Measurements from ENCODE around the gene ZEB2.

The ZEB2 gene

DNA sequence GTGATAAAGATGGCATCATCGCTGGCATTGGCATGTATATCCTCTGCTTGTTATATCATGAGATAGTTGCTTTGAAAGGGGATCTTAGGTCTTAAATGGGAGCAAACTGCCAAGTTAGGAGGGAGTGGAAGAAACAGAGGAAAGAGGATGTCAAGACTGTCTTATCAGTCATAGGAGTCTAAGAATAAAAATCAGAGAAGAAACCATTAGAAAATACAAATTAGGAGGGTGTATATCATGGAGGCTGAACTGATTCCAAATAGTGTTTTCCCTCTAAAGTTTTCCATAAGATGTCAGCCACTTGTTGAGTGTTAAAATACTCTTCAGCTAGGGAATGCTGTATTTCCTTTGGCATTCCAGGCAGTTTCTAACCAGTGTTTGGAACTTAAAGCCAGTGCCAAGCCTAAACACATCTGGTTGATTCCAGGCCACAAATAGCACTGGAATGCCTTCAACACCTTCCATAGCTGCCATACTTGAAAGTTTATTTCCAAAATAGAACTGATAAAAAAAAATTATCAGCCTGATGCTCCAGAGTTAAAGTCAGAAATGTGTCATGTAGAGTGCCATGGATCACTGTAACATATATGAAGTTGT is 129.4 kb downstream of the ZEB2 start:
- Histone ChIP-seq H2BK120ac (ENCODE audit: insufficient read depth, low read length, poor library complexity) (no peak overlapping the region), H3K4me1 (ENCODE audit: control insufficient read depth in 1 of 2, insufficient read depth in 2 of 2, low read length in 2 of 2) (peaks cover 5 to 6% of the 10 kb centered on the region in 2 experiments), H3K23ac (ENCODE audit: low read length) (no peak overlapping the region), H3K4me3 (ENCODE audit: low read depth, low read length) (no peak overlapping the region), H3K18ac (ENCODE audit: low read length) (no peak overlapping the region), H3K27ac (ENCODE audit: low read depth, low read length) (no peak overlapping the region), H3K36me3 (ENCODE audit: control insufficient read depth in 1 of 2, insufficient read depth in 2 of 2, low read length in 2 of 2) (peaks cover 0 to 6% of the 10 kb centered on the region in 2 experiments), H4K8ac (ENCODE audit: low read depth, low read length) (no peak overlapping the region), H3K27me3 (ENCODE audit: insufficient read depth, low read length) (no peaks in the 10 kb centered on the region), H2AK5ac (ENCODE audit: low read length) (no peak overlapping the region), H3K9me3 (ENCODE audit: insufficient read depth, low read depth, low read length) (no peaks in the 10 kb centered on the region), H2BK12ac (ENCODE audit: low read length) (no peak overlapping the region), H4K91ac (ENCODE audit: low read depth, low read length) (no peak overlapping the region), H4K12ac (ENCODE audit: low read depth, low read length) (no peak overlapping the region), H3K9ac (ENCODE audit: low read length) (no peak overlapping the region), H3K4ac (ENCODE audit: low read depth, low read length) (no peak overlapping the region), H3K14ac (ENCODE audit: low read length) (no peak overlapping the region), H3K4me2 (ENCODE audit: low read length) (no peak overlapping the region), H2BK5ac (ENCODE audit: low read depth, low read length, poor library complexity) (no peak overlapping the region), H3K79me1 (ENCODE audit: low read length) (peaks cover 3% of the 10 kb centered on the region), H3K79me2 (ENCODE audit: control insufficient read depth, insufficient read depth, low read length, poor library complexity) (no peaks in the 10 kb centered on the region), H2AFZ (ENCODE audit: insufficient read depth, low read length, poor library complexity) (no peak overlapping the region)
- peak in 1 of 2 donors; percentile 19 for DNase-seq
- WGBS (ENCODE audit: extremely low coverage, insufficient coverage, insufficient read length) = no CpG with 5 or more reads among the region's 1 CpG

DNA sequence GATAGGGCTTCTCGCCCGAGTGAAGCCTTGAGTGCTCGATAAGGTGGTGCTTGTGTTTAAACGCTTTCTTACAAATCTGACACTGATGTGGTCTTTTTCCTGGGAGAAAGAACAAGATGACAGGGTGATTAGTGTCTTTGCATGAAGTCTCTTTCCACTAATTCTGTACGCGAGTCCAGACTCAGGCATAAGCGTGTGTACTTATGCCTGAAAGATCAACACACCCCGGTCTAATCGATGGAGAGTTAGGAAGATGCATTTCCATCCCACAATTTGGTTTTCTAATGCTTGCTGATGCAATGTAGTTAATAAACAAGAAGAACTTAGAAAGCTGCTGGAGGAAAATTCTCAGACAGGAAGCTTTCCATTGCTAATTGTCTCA is 130.0 kb downstream of the ZEB2 start:
- Histone ChIP-seq H3K23ac (ENCODE audit: low read length) (no peak overlapping the region), H4K12ac (ENCODE audit: low read depth, low read length) (no peak overlapping the region), H3K18ac (ENCODE audit: low read length) (no peak overlapping the region), H3K27me3 (ENCODE audit: insufficient read depth, low read length) (no peaks in the 10 kb centered on the region), H4K91ac (ENCODE audit: low read depth, low read length) (no peak overlapping the region), H3K27ac (ENCODE audit: low read depth, low read length) (no peak overlapping the region), H3K9ac (ENCODE audit: low read length) (no peak overlapping the region), H3K4me1 (ENCODE audit: control insufficient read depth in 1 of 2, insufficient read depth in 2 of 2, low read length in 2 of 2) (peaks cover 5 to 6% of the 10 kb centered on the region in 2 experiments), H2AFZ (ENCODE audit: insufficient read depth, low read length, poor library complexity) (no peak overlapping the region), H4K8ac (ENCODE audit: low read depth, low read length) (peak overlapping the region; percentile 69), H2AK5ac (ENCODE audit: low read length) (no peak overlapping the region), H3K79me1 (ENCODE audit: low read length) (peaks cover 3% of the 10 kb centered on the region), H2BK120ac (ENCODE audit: insufficient read depth, low read length, poor library complexity) (peak overlapping the region; percentile 25), H2BK5ac (ENCODE audit: low read depth, low read length, poor library complexity) (no peak overlapping the region), H3K4me2 (ENCODE audit: low read length) (peak overlapping the region; percentile 46), H2BK12ac (ENCODE audit: low read length) (no peak overlapping the region), H3K4ac (ENCODE audit: low read depth, low read length) (no peak overlapping the region), H3K36me3 (ENCODE audit: control insufficient read depth in 1 of 2, insufficient read depth in 2 of 2, low read length in 2 of 2) (peaks cover 0 to 6% of the 10 kb centered on the region in 2 experiments), H3K79me2 (ENCODE audit: control insufficient read depth, insufficient read depth, low read length, poor library complexity) (no peaks in the 10 kb centered on the region), H3K9me3 (ENCODE audit: insufficient read depth, low read depth, low read length) (no peaks in the 10 kb centered on the region), H3K4me3 (ENCODE audit: low read depth, low read length) (no peak overlapping the region), H3K14ac (ENCODE audit: low read length) (no peak overlapping the region)
- DNase-seq = no peak
- WGBS (ENCODE audit: extremely low coverage, insufficient coverage, insufficient read length) = no CpG with 5 or more reads among the region's 9 CpGs

DNA sequence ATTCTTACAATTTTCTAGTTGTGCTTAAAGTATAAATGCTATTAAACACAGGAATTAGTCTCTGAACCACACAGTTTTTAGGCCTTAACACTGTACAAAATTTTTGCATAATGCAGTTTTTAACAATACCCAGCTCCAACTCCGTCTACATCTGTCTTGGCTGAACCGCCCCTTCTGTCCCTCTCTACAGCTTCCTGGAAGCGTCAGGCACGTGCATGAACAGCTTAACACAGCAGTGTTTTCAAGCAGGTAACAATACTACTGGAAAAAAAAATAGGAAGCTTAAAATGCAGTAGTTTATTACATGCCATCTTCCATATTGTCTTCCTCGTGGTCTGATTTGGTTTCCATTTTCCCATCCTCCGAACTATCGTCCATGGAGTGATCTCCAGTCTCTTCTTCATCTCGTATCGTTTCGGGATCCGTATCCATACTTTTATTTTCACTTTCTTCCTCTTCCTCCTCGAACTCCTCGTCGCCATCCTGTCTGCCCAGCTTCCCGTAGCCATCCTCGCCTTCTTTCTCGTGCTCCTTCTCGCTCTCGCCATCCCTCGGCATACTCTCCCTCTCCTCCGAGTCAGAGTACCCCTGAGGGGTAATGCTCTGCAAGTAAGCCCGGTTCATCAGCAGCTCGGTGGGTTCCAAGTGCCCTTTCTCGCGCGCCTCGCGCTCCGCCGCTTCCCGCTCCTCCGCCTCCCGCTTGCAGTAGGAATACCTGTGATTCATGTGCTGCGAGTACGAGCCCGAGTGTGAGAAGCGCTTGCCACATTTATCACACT is 130.6 kb downstream of the ZEB2 start:
- Histone ChIP-seq H3K4me1 (ENCODE audit: control insufficient read depth in 1 of 2, insufficient read depth in 2 of 2, low read length in 2 of 2) (peaks cover 5 to 6% of the 10 kb centered on the region in 2 experiments), H3K27ac (ENCODE audit: low read depth, low read length) (no peak overlapping the region), H4K91ac (ENCODE audit: low read depth, low read length) (peak overlapping the region; percentile 17), H3K4ac (ENCODE audit: low read depth, low read length) (no peak overlapping the region), H3K18ac (ENCODE audit: low read length) (no peak overlapping the region), H3K14ac (ENCODE audit: low read length) (peak overlapping the region; percentile 54), H3K9ac (ENCODE audit: low read length) (no peak overlapping the region), H2AK5ac (ENCODE audit: low read length) (no peak overlapping the region), H2BK12ac (ENCODE audit: low read length) (peak overlapping the region; percentile 81), H3K23ac (ENCODE audit: low read length) (no peak overlapping the region), H4K12ac (ENCODE audit: low read depth, low read length) (no peak overlapping the region), H3K79me1 (ENCODE audit: low read length) (peaks cover 3% of the 10 kb centered on the region), H2BK5ac (ENCODE audit: low read depth, low read length, poor library complexity) (no peak overlapping the region), H3K79me2 (ENCODE audit: control insufficient read depth, insufficient read depth, low read length, poor library complexity) (no peaks in the 10 kb centered on the region), H3K9me3 (ENCODE audit: insufficient read depth, low read depth, low read length) (no peaks in the 10 kb centered on the region), H3K36me3 (ENCODE audit: control insufficient read depth in 1 of 2, insufficient read depth in 2 of 2, low read length in 2 of 2) (peaks cover 0 to 6% of the 10 kb centered on the region in 2 experiments), H2BK120ac (ENCODE audit: insufficient read depth, low read length, poor library complexity) (peak overlapping the region; percentile 25), H2AFZ (ENCODE audit: insufficient read depth, low read length, poor library complexity) (no peak overlapping the region), H4K8ac (ENCODE audit: low read depth, low read length) (peak overlapping the region; percentile 69), H3K27me3 (ENCODE audit: insufficient read depth, low read length) (no peaks in the 10 kb centered on the region), H3K4me3 (ENCODE audit: low read depth, low read length) (no peak overlapping the region), H3K4me2 (ENCODE audit: low read length) (peak overlapping the region; percentile 46)
- peak in 1 of 2 donors; percentile 47 for DNase-seq
- no CpG with 5 or more reads among the region's 37 CpGs for whole genome bisulfite sequencing (ENCODE audit: extremely low coverage, insufficient coverage, insufficient read length)

DNA sequence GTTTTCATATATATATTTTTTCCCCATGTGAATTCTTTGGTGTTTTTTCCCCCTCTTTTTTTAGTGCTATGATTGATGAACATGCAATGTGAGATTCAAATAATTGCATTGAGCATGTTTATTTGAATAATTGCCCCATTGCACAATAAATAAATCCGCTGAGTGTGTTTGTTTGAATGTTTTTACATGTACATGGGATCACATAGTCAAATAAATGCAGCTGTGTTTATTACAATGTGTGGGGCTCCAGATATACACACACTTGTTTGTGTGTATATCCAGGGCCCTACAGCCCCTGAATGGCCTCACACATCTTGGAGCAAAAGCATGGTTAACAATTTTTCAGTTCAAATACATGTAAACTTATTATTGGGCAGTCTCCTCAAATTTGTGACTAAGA is 134.5 kb downstream of the ZEB2 start:
- peaks cover 3% of the 10 kb centered on the region for H3K79me1 ChIP-seq (ENCODE audit: low read length)
- no peak overlapping the region for H3K14ac ChIP-seq (ENCODE audit: low read length)
- no peak overlapping the region for H3K9ac ChIP-seq (ENCODE audit: low read length)
- H3K4me2 ChIP-seq (ENCODE audit: low read length) = no peak overlapping the region
- peaks cover 0 to 3% of the 10 kb centered on the region in 2 experiments for H3K36me3 ChIP-seq (ENCODE audit: control insufficient read depth in 1 of 2, insufficient read depth in 2 of 2, low read length in 2 of 2)
- H3K4me3 ChIP-seq (ENCODE audit: low read depth, low read length) = no peak overlapping the region
- no peaks in the 10 kb centered on the region for H3K9me3 ChIP-seq (ENCODE audit: insufficient read depth, low read depth, low read length)
- H2BK12ac ChIP-seq (ENCODE audit: low read length) = no peak overlapping the region
- WGBS (ENCODE audit: extremely low coverage, insufficient coverage, insufficient read length) = no CpG with 5 or more reads among the region's 1 CpG
- peaks cover 5 to 6% of the 10 kb centered on the region in 2 experiments for H3K4me1 ChIP-seq (ENCODE audit: control insufficient read depth in 1 of 2, insufficient read depth in 2 of 2, low read length in 2 of 2)
- H3K27ac ChIP-seq (ENCODE audit: low read depth, low read length) = no peak overlapping the region
- no peak overlapping the region for H2BK5ac ChIP-seq (ENCODE audit: low read depth, low read length, poor library complexity)
- DNase-seq = no peak
- no peak overlapping the region for H4K91ac ChIP-seq (ENCODE audit: low read depth, low read length)
- H3K79me2 ChIP-seq (ENCODE audit: control insufficient read depth, insufficient read depth, low read length, poor library complexity) = no peaks in the 10 kb centered on the region
- H2AFZ ChIP-seq (ENCODE audit: insufficient read depth, low read length, poor library complexity) = no peak overlapping the region
- no peak overlapping the region for H2AK5ac ChIP-seq (ENCODE audit: low read length)
- H4K12ac ChIP-seq (ENCODE audit: low read depth, low read length) = no peak overlapping the region
- H3K18ac ChIP-seq (ENCODE audit: low read length) = no peak overlapping the region
- H4K8ac ChIP-seq (ENCODE audit: low read depth, low read length) = no peak overlapping the region
- no peaks in the 10 kb centered on the region for H3K27me3 ChIP-seq (ENCODE audit: insufficient read depth, low read length)
- H3K4ac ChIP-seq (ENCODE audit: low read depth, low read length) = no peak overlapping the region
- no peak overlapping the region for H3K23ac ChIP-seq (ENCODE audit: low read length)
- no peak overlapping the region for H2BK120ac ChIP-seq (ENCODE audit: insufficient read depth, low read length, poor library complexity)
